B cell (primary cell): ENCODE measurements around the gene EMX1. TPM values are rescaled to one million over a fixed set of nuclear protein-coding genes. Genes with fewer than 3 reads are reported as not detected.

ENCODE experiments used
- ATAC-seq: fragments of 200-7000 bp; cut with Tn5 transposase; one replicate; pipeline ENCODE4 v1.10.0; 2021; ENCODE audit warnings: low read depth, mild to moderate bottlenecking, moderate number of reproducible peaks, moderate library complexity
- CTCF ChIA-PET: fragments of 350-600 bp; sonication (Branson Sonifier 250); formaldehyde crosslinking; loops from one replicate; lab custom pipeline; 2021; ENCODE audit warnings: antibody characterized with exemption, inconsistent platforms; lab: Charles Lee
- POLR2A ChIA-PET: fragments of 350-600 bp; sonication (Branson Sonifier 250); formaldehyde crosslinking; loops from one replicate; lab custom pipeline; 2021; ENCODE audit warnings: antibody characterized with exemption; lab: Charles Lee
- DNase-seq: peaks from one replicate; pipeline ENCODE4 v3.0.0; 2013
- H2AFZ ChIP-seq: 2 replicates; pipeline ENCODE4 v1.6.1; 2012; ENCODE audit warnings: mild to moderate bottlenecking, low read depth, low read length; ENCODE audit not compliant: insufficient read depth, poor library complexity, severe bottlenecking
- H3K27ac ChIP-seq, 2 donors: 1 replicate in 1 of 2; 2 replicates in 1 of 2; pipeline ENCODE4 v1.5.1; 2012 to 2013; ENCODE audit warnings: low read length in 2 of 2, mild to moderate bottlenecking in 2 of 2, moderate library complexity in 1 of 2
- H3K27me3 ChIP-seq, 4 experiments: fragments of 200-600 bp in 1 of 4; sonication (generic) in 1 of 4; replicated peaks in 1 of 4; 1 replicate in 2 of 4; 2 replicates in 2 of 4; pipeline versions ENCODE4 v1.6.1 to v1.7.0; 2013 to 2016; ENCODE audit warnings: low read length in 3 of 4, mild to moderate bottlenecking in 2 of 4, mixed read lengths in 1 of 4, moderate library complexity in 1 of 4; ENCODE audit not compliant: insufficient read depth in 4 of 4, control insufficient read depth in 3 of 4; ENCODE audit errors: control extremely low read depth in 1 of 4
- H3K36me3 ChIP-seq, 2 experiments: replicated peaks in 1 of 2; 1 replicate in 1 of 2; 2 replicates in 1 of 2; pipeline versions ENCODE4 v1.6.1 to v1.7.1; 2013; ENCODE audit warnings: low read length in 1 of 2; ENCODE audit not compliant: insufficient read depth in 2 of 2, control insufficient read depth in 1 of 2; ENCODE audit errors: control extremely low read depth in 1 of 2, extremely low read depth in 1 of 2
- H3K4me1 ChIP-seq, 2 donors: fragments of 200-600 bp in 1 of 2; sonication (generic) in 1 of 2; 1 replicate in 1 of 2; 2 replicates in 1 of 2; pipeline versions ENCODE4 v1.5.1 to v1.6.1; 2013 to 2017; ENCODE audit warnings: low read length in 2 of 2; ENCODE audit not compliant: control insufficient read depth in 2 of 2, insufficient read depth in 2 of 2
- H3K4me2 ChIP-seq: replicated peaks from 2 replicates; pipeline ENCODE3; 2012; ENCODE audit warnings: mild to moderate bottlenecking, low read depth, low read length; ENCODE audit not compliant: poor library complexity, severe bottlenecking
- H3K4me3 ChIP-seq, 5 experiments: fragments of 200-600 bp in 1 of 5; sonication (generic) in 1 of 5; 1 replicate in 3 of 5; 2 replicates in 2 of 5; pipeline versions ENCODE4 v1.5.1 to v1.7.0; 2011 to 2016; ENCODE audit warnings: low read length in 4 of 5, mild to moderate bottlenecking in 4 of 5, low read depth in 2 of 5, control low read depth in 1 of 5, moderate library complexity in 1 of 5; ENCODE audit not compliant: insufficient read depth in 1 of 5; ENCODE audit errors: control extremely low read depth in 1 of 5, extremely low read depth in 1 of 5
- H3K79me2 ChIP-seq: fragments of 200-600 bp; sonication (generic); one replicate; pipeline ENCODE4 v1.6.0; 2016; ENCODE audit warnings: low read length; ENCODE audit not compliant: control insufficient read depth, insufficient read depth
- H3K9ac ChIP-seq: fragments of 200-600 bp; sonication (generic); 2 replicates; pipeline ENCODE4 v1.6.1; 2017; ENCODE audit warnings: mild to moderate bottlenecking, low read length, moderate library complexity
- H3K9me3 ChIP-seq, 3 donors: one replicate each; pipeline versions ENCODE4 v1.6.1 to v1.7.1; 2013; ENCODE audit warnings: low read length in 2 of 3; ENCODE audit not compliant: control insufficient read depth in 2 of 3, insufficient read depth in 1 of 3; ENCODE audit errors: control extremely low read depth in 1 of 3
- H4K20me1 ChIP-seq: 2 replicates; pipeline ENCODE4 v1.6.0; 2012; ENCODE audit warnings: mild to moderate bottlenecking, low read length; ENCODE audit not compliant: insufficient read depth, control insufficient read depth, poor library complexity, severe bottlenecking
- H3K27ac Mint-ChIP-seq: one replicate; pipeline ENCODE4 v1.8.0; 2021; ENCODE audit warnings: mixed read lengths
- H3K27me3 Mint-ChIP-seq: one replicate; pipeline ENCODE4 v1.8.0; 2021; ENCODE audit warnings: mixed read lengths
- H3K4me1 Mint-ChIP-seq: one replicate; pipeline ENCODE4 v1.8.0; 2021; ENCODE audit warnings: mixed read lengths
- H3K4me3 Mint-ChIP-seq: one replicate; pipeline ENCODE4 v1.8.0; 2021; ENCODE audit warnings: mixed read lengths
- H3K9me3 Mint-ChIP-seq: one replicate; pipeline ENCODE4 v1.8.0; 2022; ENCODE audit warnings: mixed read lengths; ENCODE audit not compliant: insufficient read depth
- EZH2 ChIP-seq: IDR thresholded peaks from 2 replicates; pipeline ENCODE4 v1.6.1; 2012; ENCODE audit warnings: borderline replicate concordance, low read depth, mild to moderate bottlenecking, moderate library complexity, low read length; ENCODE audit not compliant: insufficient read depth, poor library complexity, severe bottlenecking
- WGBS: methylation state at CpG from one replicate; pipeline ENCODE4 v1.1.5; 2013; ENCODE audit warnings: missing lambda C conversion rate; ENCODE audit not compliant: insufficient coverage; 5-methylcytosine and 5-hydroxymethylcytosine counted together
- intact Hi-C: fragments of 100-400 bp; cut with micrococcal nuclease; formaldehyde crosslinking; loops from one replicate; pipeline ENCODE4 v1.10.0; 2022
- polyA plus RNA-seq: library from polyadenylated mRNA; depleted of rRNA; stranded (reverse); fragments of >200 nt; gene quantifications from 2 replicates; pipeline ENCODE4 v1.2.3, GENCODE V29; 2012
- total RNA-seq, 2 donors: library from RNA; stranded (reverse); fragments of 120-200 nt in 1 of 2; gene quantifications; 1 replicate in 1 of 2; 2 replicates in 1 of 2; pipeline versions ENCODE4 v1.2.3 to v1.2.4, GENCODE V29; 2013 to 2022
- TF ChIP-seq, protein P1 (sequence below): fragments of 200-600 bp; IDR thresholded peaks from one replicate; pipeline ENCODE4 v1.8.0; 2022; ENCODE audit warnings: antibody characterized with exemption, mild to moderate bottlenecking

EMX1 gene
- total and polyA plus RNA-seq, 2 donors (not counting 1 experiment from before 2014, with no cell fraction given), result not detected

DNA sequence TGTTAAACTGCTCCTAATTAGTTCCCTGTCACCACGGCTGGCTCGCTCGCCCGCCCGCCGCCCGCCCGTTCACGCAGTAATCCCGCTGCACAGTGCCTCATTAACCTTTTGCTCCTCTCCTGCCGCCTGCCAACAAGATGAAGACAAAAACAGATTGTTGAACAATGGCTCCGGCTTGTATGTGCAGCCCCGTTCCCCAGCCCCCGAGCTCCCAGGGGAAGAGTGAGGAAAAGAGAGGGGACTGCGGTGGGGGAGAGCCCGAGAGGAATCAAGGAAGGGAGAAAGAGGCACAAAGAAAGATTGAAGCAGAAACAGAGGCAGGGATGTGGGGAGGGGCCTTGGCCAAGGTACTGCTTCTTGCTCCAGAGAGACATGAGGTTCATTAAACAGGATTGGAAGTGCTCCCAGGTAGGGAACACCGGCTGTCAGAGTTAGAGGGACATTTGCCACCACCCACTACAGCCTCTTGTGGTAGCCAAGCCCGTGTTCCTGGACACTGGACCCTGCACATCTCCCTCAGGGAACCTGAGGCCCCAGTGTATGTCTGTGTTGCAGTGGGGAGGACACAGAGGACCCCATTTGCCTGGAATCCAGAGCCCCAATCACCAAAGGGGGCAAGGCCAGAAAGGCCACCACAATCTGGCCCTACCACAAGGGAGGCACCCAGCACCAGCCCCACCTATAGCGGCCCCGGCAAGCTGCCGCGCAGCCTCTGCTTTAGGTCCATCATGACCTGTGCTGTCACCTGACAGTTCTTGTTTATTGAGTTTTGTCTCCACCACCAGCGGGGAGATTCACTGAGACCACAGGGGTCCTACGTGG, 38.1 kb downstream of the EMX1 start:
- no peak overlapping the region for H2AFZ ChIP-seq
- ATAC-seq, result no peak
- no peaks in the 10 kb centered on the region for H3K27me3 ChIP-seq
- peaks cover 0 to 3% of the 10 kb centered on the region in 2 donors for H3K4me1 ChIP-seq
- no peak overlapping the region for H3K27ac ChIP-seq
- H3K9ac ChIP-seq, result no peak overlapping the region
- CTCF ChIA-PET, result no interaction called here
- H3K27ac Mint-ChIP-seq, result no peak overlapping the region
- POLR2A ChIA-PET, result no interaction called here
- no peaks in the 10 kb centered on the region for H3K36me3 ChIP-seq
- intact Hi-C loops, result no loop called here
- no peaks in the 10 kb centered on the region for H3K9me3 Mint-ChIP-seq
- TF ChIP-seq, protein P1, sequence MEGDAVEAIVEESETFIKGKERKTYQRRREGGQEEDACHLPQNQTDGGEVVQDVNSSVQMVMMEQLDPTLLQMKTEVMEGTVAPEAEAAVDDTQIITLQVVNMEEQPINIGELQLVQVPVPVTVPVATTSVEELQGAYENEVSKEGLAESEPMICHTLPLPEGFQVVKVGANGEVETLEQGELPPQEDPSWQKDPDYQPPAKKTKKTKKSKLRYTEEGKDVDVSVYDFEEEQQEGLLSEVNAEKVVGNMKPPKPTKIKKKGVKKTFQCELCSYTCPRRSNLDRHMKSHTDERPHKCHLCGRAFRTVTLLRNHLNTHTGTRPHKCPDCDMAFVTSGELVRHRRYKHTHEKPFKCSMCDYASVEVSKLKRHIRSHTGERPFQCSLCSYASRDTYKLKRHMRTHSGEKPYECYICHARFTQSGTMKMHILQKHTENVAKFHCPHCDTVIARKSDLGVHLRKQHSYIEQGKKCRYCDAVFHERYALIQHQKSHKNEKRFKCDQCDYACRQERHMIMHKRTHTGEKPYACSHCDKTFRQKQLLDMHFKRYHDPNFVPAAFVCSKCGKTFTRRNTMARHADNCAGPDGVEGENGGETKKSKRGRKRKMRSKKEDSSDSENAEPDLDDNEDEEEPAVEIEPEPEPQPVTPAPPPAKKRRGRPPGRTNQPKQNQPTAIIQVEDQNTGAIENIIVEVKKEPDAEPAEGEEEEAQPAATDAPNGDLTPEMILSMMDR, result no peak
- TF ChIP-seq EZH2, result no peak
- H3K9me3 ChIP-seq, result no peaks in the 10 kb centered on the region
- no peaks in the 10 kb centered on the region for H3K79me2 ChIP-seq
- H3K4me1 Mint-ChIP-seq, result no peaks in the 10 kb centered on the region
- no peaks in the 10 kb centered on the region for H4K20me1 ChIP-seq
- DNase-seq, result no peak
- WGBS, result 95% methylated on average over 19 of the region's 24 CpGs
- H3K27me3 Mint-ChIP-seq, result no peaks in the 10 kb centered on the region
- no peak overlapping the region for H3K4me3 Mint-ChIP-seq
- no peak overlapping the region for H3K4me2 ChIP-seq
- H3K4me3 ChIP-seq, result no peak overlapping the region

DNA sequence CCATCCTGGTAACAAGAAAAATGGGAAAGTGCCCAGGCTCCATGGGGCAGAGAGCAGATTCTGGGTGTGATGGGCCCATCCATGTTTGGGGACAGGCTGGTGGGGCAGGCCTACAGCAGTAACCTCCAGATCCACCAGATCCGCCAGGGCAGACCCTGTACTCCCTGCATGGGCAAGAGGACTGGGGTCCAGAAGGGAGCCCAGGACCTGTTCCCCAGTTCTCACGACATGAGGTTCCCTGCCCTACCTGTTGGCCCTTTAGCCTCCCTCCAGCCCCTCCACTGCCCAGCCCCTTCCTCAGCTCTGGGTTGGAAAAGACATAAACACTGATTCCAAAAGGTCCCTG, 38.7 kb downstream of the EMX1 start:
- Mint-ChIP-seq H3K27me3 (no peaks in the 10 kb centered on the region), H3K4me3 (no peak overlapping the region), H3K27ac (no peak overlapping the region), H3K4me1 (no peaks in the 10 kb centered on the region), H3K9me3 (no peaks in the 10 kb centered on the region)
- Histone ChIP-seq H3K27me3 (no peaks in the 10 kb centered on the region), H4K20me1 (no peaks in the 10 kb centered on the region), H3K4me3 (no peak overlapping the region), H3K9me3 (no peaks in the 10 kb centered on the region), H3K4me1 (peaks cover 0 to 3% of the 10 kb centered on the region in 2 donors), H3K27ac (no peak overlapping the region), H3K36me3 (no peaks in the 10 kb centered on the region), H3K4me2 (no peak overlapping the region), H3K9ac (no peak overlapping the region), H3K79me2 (no peaks in the 10 kb centered on the region), H2AFZ (no peak overlapping the region)
- DNase-seq (no peak), ATAC-seq (no peak)
- ChIA-PET CTCF (no interaction called here), POLR2A (no interaction called here)
- WGBS, result 88% methylated on average over 2 of the region's 2 CpGs
- no peak for TF ChIP-seq EZH2
- TF ChIP-seq, protein P1, result no peak
- intact Hi-C loops, result no loop called here
